Umbilical cord (tissue), 2 donors: ENCODE measurements around the gene KCNG2. TPM values are rescaled to one million over a fixed set of nuclear protein-coding genes. Genes with fewer than 3 reads are reported as not detected.
"Not testable (repeated sequence)": the region's sequence is repeated elsewhere in the genome, so short reads cannot be mapped to it uniquely, and the experiment has no call there.

ENCODE experiments used
- DNase-seq: peaks from one replicate; pipeline ENCODE4 v3.0.0-alpha.2; 2015; ENCODE audit warnings: low spot score
- total RNA-seq: library from RNA; depleted of rRNA; stranded (reverse); fragments of >200 nt; gene quantifications from one replicate; pipeline ENCODE4 v1.2.3, GENCODE V29; 2014; ENCODE audit warnings: low replicate concordance; ENCODE audit not compliant: insufficient read depth

Gene KCNG2
- total RNA-seq, 1 donor from 2014 or later: 2.6 TPM

GRCh38 chr18:79869591-79870300 is 72.0 kb downstream of the KCNG2 start:
- DNase-seq: no peak

GRCh38 chr18:79870301-79871025 is 72.7 kb downstream of the KCNG2 start:
- DNase-seq: no peak

- no peak for DNase-seq
Observed at GRCh38 chr18:79871026-79871390, 73.3 kb downstream of the KCNG2 start.

GRCh38 chr18:79871481-79872091 is 73.8 kb downstream of the KCNG2 start:
- no peak for DNase-seq

- peak; percentile 30 for DNase-seq
Observed at GRCh38 chr18:79872527-79873444, 75.0 kb downstream of the KCNG2 start.

DNA sequence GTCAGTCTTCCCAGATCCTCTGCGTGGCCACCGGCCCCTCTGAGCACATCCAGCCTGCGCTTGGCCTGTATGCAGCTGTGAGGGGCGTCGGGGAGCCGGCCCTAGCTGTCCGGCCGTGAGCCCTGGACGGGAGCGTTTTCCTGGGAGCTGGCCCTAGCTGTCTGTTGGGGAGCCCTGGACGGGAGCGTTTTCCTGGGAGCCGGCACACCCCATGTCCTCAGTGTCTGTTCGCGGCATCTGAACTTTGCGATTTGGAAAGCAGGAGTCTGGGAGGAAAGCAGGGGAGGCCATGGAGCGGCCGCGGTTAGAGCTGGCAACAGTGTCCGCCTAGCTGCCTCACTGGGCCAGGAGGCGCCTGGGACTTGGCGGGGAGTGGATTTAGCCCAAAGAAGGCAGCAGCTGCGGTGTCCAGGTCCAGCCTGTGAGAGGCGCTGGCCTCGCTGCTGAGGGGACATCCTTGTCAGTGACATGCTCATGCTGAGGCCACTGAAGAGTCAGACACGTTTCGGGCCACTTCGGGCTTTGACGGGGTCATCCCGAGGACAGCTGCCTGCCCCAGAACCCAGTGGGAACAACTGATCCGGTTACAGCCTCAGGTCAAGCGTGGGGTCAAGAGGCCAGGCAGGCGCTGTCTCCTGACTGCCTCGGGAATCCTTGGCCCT is 75.8 kb downstream of the KCNG2 start:
- DNase-seq: no peak

DNA sequence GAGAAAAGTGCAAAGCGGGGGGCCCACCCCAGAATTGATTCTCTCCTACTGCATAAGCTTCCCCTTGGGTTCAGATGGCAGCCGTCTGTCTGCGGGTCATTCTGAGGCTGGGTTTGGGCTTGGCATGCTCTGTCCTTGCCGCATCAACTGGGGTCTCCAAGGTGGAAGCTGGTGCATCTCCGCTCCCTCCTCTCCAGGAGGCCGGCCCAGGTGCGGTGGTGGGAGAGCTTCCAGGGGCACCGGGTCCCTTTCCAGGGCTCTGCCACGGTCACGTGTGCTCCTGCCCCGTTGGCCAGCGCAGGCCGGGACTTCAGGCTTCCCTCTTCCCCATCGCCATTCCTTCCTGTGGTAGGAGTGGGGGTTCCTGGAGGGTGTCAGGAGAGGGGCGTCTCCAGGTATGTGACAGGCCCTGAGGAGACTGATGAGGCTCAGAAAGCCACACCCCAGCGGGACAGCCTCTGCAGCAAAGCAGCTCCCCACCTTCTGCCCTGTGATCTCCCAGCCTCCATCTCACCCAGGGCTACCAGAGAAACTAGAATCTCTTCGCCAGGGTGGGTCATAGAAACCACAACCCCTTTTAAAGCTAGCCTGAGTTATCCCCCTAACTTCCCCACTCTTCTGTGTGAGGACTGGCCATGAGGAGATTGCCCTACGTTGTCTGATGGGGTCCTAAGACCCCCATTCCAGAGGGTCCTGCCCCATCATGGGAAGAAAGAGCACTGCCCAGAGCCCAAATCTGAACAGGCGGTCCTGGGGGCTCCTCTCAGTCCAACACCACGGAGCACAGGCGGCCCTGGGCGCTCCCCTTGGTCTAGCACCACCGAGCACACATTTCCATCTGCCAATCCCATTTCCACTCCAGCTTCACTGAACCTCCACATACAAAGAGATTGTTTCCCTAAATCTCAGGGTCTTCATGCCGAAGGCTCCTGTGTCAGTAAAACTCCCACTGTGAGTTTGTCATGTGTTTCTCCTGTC is 77.1 kb downstream of the KCNG2 start:
- DNase-seq: no peak

- no peak for DNase-seq
Observed at GRCh38 chr18:79875531-79875919, 77.8 kb downstream of the KCNG2 start.

DNA sequence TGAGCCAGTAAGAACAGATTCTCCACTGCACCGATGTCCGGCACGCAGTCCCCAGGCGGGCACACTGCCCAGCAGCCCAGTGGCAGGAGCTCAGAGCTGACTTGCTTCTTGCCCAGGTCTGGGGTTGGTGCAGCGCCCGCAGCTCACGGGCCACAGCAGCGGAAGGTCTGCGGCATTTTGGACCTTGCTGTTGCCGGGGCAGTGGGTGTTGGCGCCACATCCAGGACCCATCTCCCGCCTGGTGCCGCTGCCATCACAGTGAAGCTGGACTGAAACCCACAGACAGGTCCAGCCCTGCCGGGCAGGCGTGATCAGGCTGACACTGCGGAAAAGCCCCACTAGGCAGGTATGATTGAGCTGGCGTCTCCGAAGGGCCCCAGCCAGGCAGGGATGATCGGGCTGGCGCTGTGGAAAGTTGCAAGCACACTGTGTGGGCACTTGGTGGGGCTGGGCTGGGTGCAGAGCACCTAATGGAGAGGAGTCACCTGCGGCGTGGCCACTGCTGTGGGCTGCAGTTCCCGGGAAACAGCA is 78.3 kb downstream of the KCNG2 start:
- DNase-seq: no peak

GRCh38 chr18:79876497-79876896 is 78.8 kb downstream of the KCNG2 start:
- DNase-seq: no peak

GRCh38 chr18:79877163-79878091 is 79.7 kb downstream of the KCNG2 start:
- DNase-seq: no peak

GRCh38 chr18:79878246-79878645 is 80.5 kb downstream of the KCNG2 start:
- DNase-seq: not testable (repeated sequence)

- no peak for DNase-seq
Observed at GRCh38 chr18:79878741-79879378, 81.1 kb downstream of the KCNG2 start.

DNA sequence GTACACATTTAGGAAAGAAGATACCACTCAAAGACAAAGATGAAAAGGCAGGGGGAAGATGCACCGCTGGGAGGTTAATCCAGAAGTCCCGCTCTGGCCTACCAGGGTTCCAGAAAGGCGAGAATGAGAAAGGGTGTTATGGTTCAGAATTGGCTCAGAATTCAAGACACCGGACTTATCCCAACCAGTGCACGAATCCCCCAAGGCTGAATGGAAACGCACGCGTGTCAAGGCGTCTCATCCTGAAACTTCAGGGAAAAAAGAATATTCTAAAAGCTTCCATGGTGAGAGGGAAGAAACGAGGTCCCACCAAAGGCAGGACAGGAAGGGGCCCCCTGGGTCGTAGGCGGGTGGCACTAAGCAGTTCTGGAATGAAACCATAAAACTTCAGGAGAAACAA is 81.8 kb downstream of the KCNG2 start:
- no peak for DNase-seq

DNA sequence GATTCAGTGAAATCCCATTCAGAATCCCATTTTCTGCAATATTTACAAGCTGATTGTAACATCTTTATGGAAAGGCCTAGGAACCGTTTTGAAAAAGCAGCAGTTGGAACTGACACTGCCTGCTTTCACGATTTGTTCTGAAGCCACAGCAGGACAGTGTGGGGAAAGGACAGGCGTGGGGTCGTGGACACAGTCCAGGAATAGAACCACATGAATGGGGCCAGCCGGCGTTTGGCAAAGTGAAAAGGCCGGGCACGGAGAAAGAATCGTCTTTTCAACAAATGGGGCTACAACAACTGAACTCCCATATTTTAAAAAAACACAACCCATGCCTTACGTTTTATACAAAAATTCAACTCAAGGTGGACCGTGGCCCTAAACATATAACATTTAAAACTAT is 84.0 kb downstream of the KCNG2 start:
- DNase-seq: no peak

DNA sequence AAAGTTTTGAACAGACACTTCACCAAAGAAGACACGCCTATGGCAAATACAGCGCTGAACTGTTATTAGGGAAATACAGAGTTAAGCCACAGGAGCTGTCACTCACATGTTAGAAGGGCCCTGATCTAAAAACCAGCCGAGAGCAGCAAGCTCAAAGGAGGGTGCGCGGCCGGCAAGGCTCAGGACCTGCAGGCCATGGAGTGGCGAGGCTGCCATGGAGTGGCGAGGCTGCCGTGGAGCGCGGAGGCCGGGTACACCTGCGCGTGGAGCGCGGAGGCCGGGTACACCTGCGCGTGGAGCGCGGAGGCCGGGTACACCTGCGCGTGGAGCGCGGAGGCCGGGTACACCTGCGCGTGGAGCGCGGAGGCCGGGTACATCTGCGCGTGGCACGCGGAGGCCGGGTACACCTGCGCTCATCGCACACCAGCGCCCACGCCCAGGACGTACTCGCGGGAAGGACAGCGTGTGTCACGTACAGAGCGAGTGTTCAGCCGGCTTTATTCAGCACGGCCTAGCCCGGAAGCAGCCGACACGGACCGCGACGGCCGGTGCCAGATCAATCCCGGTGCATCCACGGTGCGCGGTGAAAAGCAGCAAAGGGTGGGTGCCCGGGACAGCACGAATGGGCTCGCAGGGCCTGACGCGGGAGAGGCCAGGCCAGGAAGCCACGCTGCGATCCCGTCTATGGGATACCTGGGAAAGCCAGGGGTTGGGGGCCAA is 84.9 kb downstream of the KCNG2 start:
- DNase-seq: no peak

DNA sequence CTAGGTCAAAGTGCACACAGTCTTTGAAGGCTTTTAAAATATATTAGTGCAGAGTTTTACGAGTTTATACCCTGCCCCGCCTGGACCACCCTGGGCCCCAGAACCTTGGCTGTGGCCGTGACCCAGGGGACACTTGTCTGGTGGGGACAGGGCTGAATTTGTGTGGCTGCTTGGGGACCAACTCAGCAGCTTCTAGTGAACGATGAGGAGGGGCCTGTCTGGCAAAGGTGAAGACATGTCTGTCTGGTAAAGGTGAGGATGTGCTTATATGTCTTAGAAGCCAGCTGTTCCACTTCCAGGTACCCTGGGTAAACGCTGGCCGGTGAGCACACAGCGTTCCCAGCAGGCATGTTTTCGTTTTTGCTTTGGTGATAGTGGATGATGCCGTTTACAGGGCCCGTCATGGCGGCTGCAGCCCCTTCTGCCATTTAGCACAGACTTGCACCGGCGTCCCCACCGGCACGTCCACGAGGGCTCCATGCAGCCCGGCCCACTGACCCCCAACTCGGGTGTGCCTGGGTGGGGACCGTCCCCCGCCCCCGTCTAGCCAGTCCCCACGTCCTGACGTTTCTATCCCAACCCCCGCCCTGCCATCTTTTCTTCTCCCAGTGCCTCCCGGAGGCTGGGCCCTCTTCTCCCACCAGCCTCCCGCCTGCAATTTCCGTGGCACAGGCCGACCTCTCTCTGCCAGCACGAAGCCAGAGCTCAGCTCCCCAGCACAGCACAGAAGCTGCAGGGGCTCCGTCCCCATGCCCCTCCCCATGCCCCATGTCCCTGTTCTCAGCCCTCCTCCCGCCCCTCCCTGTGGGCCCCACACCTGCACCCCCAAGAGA is 85.9 kb downstream of the KCNG2 start:
- DNase-seq: no peak
